Natural killer cell treated with Interleukin-12 subunit alpha and Interleukin-12 subunit beta and Interleukin-15 and Interleukin-18, amount 100 ng/mL, for 72 hours (primary cell): ENCODE data around the gene PTCRA. TPM values are rescaled to one million over a fixed set of nuclear protein-coding genes. Genes with fewer than 3 reads are reported as not detected.
"Not testable (repeated sequence)": the region's sequence is repeated elsewhere in the genome, so short reads cannot be mapped to it uniquely, and the experiment has no call there.

ENCODE experiments used
- ATAC-seq, 2 donors: fragments of 150-1000 bp; cut with Tn5 transposase in 1 of 2; sonication (Bioruptor Pico), chemical (Tn5 transposase) in 1 of 2; 2 replicates each; pipeline ENCODE4 v1.10.0; 2021
- DNase-seq: peaks from one replicate; pipeline ENCODE4 v3.0.0; 2022; ENCODE audit warnings: low spot score
- H3K27ac Mint-ChIP-seq, 2 donors: 1 replicate in 1 of 2; 2 replicates in 1 of 2; pipeline ENCODE4 v1.8.0; 2022; ENCODE audit warnings: mixed read lengths in 2 of 2, mild to moderate bottlenecking in 1 of 2, moderate library complexity in 1 of 2
- H3K27me3 Mint-ChIP-seq, 2 donors: 1 replicate in 1 of 2; 2 replicates in 1 of 2; pipeline ENCODE4 v1.8.0; 2022; ENCODE audit warnings: mixed read lengths in 2 of 2
- H3K36me3 Mint-ChIP-seq: one replicate; pipeline ENCODE4 v1.8.0; 2022; ENCODE audit warnings: mixed read lengths
- H3K4me1 Mint-ChIP-seq, 2 donors: 1 replicate in 1 of 2; 2 replicates in 1 of 2; pipeline ENCODE4 v1.8.0; 2022; ENCODE audit warnings: low read depth in 2 of 2, mixed read lengths in 2 of 2, mild to moderate bottlenecking in 1 of 2
- H3K4me3 Mint-ChIP-seq: one replicate; pipeline ENCODE4 v1.8.0; 2022; ENCODE audit warnings: mixed read lengths
- H3K9me3 Mint-ChIP-seq: 2 replicates; pipeline ENCODE4 v1.8.0; 2022; ENCODE audit warnings: mixed read lengths
- total RNA-seq, 2 donors: library from RNA; stranded (reverse); gene quantifications; one replicate each; pipeline ENCODE4 v1.2.3, GENCODE V29; 2022

Gene PTCRA, protein sequence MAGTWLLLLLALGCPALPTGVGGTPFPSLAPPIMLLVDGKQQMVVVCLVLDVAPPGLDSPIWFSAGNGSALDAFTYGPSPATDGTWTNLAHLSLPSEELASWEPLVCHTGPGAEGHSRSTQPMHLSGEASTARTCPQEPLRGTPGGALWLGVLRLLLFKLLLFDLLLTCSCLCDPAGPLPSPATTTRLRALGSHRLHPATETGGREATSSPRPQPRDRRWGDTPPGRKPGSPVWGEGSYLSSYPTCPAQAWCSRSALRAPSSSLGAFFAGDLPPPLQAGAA
- not detected for total RNA-seq

DNA sequence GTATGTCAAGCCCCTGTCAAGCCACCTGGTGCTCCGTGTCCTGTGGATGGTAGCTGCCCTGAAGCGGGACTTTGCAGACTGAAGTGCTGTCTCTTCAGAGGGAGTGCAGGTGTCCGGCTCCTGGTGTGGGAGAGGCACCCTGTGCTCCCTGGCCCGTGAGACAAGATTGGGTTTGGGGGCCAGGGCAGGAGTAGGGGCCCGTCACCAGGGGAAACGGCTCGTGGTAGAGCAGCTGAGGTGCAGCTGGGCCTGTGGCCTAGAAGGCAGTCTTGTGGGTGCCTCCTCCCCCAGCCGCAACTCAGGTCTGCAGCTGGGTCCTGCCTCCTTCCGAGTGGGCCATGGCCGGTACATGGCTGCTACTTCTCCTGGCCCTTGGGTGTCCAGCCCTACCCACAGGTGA, at the start of gene PTCRA:
TSS of gene PTCRA (plus strand) at position 322 of the 400 bp plus-strand sequence. CDS start at position 339, 17 bp downstream.
- H3K4me3 Mint-ChIP-seq = no peak within 1 kb of the TSS
- H3K4me1 Mint-ChIP-seq = no peaks in the 10 kb centered on the region
- H3K9me3 Mint-ChIP-seq = no peaks in the 10 kb centered on the region
- H3K27me3 Mint-ChIP-seq = peaks cover 0 to 7% of the 10 kb centered on the region in 2 donors
- no peaks in the 10 kb centered on the region for H3K36me3 Mint-ChIP-seq
- DNase-seq (no peak), ATAC-seq (peak; percentile 13 to 40)
- no peak within 1 kb of the TSS for H3K27ac Mint-ChIP-seq

DNA sequence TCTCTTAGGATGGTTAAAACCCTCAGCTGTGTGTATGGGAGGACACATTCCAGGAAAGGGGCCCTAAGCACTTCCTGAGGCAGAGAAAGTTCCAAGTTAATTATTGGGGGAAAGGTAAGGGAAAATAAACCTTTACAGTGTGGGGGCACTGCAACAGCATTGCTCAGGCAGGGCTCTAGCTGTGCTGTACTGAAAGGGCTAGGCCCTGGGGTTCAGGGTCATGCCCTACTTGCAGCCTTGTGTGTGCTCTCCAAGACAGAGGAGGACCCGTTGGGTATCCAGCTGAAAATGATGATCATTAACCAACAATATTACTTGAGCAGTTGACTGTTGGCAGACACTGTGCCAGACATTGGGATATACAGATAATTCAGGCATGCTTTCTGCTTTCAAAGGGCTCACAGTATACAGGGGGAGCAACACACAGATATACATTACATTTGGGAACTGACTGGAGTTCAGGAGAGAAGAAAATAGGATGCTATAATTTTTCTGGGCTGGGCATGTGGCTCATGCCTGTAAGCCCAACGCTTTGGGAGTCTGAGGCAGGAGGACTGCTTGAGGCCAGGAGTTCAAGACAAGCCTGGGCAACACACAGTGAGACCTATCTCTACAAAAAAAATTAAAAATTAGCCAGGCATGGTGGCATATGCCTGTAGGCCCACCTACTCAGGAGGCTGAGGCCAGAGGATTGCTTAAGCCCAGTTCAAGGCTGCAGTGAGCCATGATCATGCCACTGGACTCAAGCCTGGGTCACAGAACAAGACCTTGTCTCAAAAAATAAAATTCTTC, 45.5 kb upstream of the PTCRA start:
- H3K27me3 Mint-ChIP-seq = no peaks in the 10 kb centered on the region
- peak overlapping the region in 1 of 2 donors; percentile 79 for H3K27ac Mint-ChIP-seq
- no peak overlapping the region for H3K4me3 Mint-ChIP-seq
- DNase-seq (no peak), ATAC-seq (no peak)
- peaks cover 4% of the 10 kb centered on the region for H3K36me3 Mint-ChIP-seq
- no peaks in the 10 kb centered on the region for H3K4me1 Mint-ChIP-seq
- H3K9me3 Mint-ChIP-seq = no peaks in the 10 kb centered on the region

DNA sequence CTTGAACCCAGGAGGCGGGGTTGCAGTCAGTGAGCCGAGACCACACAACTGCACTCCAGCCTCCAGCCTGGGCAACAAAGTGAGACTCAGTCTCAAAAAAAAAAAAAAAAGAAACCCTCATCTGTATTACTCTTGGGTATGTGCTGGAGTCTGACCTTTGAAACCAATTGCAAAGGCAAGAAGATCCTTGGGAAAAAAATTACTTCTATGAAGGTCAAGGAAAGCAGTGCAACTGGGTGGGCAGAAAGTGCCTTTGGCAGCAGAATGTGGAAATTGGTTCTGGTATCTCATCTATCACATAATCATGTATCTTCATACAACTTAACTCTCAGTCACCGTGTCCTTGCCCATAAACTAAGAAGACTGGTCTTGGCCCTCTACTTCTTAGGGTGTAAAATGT, 44.1 kb upstream of the PTCRA start:
- Mint-ChIP-seq H3K27ac (peak overlapping the region in 1 of 2 donors; percentile 39), H3K4me3 (no peak overlapping the region), H3K4me1 (no peaks in the 10 kb centered on the region), H3K36me3 (peaks cover 3% of the 10 kb centered on the region), H3K9me3 (no peaks in the 10 kb centered on the region), H3K27me3 (no peaks in the 10 kb centered on the region)
- ATAC-seq = no peak
- no peak for DNase-seq

DNA sequence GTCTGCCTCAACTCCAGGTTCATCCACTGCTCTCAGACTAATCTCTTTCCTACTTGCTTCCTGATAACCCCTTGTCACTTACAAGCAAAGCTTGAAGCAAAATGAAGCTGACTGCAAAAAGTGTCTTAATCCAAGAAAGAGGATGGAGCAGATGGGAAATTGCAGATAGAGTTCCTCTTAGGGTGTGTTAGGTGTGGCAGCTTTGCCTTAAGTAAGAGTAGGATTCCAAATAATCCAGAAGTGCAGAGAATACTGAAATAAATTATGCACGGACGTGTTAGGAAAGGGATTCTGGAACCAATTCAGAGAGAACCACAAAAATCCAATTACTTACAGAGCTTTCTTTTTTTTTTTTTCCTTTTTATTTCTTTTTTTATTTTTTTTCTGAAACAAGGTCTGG, 42.5 kb upstream of the PTCRA start:
- H3K36me3 Mint-ChIP-seq = no peaks in the 10 kb centered on the region
- H3K9me3 Mint-ChIP-seq = no peaks in the 10 kb centered on the region
- DNase-seq (no peak), ATAC-seq (no peak)
- no peak overlapping the region for H3K4me3 Mint-ChIP-seq
- no peaks in the 10 kb centered on the region for H3K27me3 Mint-ChIP-seq
- no peaks in the 10 kb centered on the region for H3K4me1 Mint-ChIP-seq
- no peak overlapping the region for H3K27ac Mint-ChIP-seq

DNA sequence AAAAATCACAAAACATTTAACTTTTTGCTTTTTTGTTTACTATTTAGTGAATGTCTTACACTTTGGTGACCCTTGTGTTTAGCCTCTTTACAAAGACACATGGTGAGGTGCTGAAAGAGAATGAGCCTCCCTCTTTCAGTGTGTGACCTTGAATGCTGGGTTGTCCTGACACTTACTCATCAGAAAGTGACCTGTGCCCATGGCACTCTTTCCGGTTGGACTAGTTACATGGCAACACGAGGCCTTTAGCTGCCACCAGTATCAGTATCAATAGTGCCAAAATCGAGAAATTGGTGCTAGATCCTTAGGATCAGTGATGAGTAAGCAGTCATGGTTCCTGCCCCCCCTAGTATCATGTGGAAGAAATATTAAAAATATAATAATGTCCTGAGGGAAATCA, 38.2 kb upstream of the PTCRA start:
- Mint-ChIP-seq H3K4me3 (no peak overlapping the region), H3K27me3 (no peaks in the 10 kb centered on the region), H3K27ac (peak overlapping the region; percentile 37 to 68), H3K4me1 (peaks cover 7 to 13% of the 10 kb centered on the region in 2 donors), H3K36me3 (peaks cover 7% of the 10 kb centered on the region), H3K9me3 (no peaks in the 10 kb centered on the region)
- no peak for DNase-seq
- no peak for ATAC-seq

DNA sequence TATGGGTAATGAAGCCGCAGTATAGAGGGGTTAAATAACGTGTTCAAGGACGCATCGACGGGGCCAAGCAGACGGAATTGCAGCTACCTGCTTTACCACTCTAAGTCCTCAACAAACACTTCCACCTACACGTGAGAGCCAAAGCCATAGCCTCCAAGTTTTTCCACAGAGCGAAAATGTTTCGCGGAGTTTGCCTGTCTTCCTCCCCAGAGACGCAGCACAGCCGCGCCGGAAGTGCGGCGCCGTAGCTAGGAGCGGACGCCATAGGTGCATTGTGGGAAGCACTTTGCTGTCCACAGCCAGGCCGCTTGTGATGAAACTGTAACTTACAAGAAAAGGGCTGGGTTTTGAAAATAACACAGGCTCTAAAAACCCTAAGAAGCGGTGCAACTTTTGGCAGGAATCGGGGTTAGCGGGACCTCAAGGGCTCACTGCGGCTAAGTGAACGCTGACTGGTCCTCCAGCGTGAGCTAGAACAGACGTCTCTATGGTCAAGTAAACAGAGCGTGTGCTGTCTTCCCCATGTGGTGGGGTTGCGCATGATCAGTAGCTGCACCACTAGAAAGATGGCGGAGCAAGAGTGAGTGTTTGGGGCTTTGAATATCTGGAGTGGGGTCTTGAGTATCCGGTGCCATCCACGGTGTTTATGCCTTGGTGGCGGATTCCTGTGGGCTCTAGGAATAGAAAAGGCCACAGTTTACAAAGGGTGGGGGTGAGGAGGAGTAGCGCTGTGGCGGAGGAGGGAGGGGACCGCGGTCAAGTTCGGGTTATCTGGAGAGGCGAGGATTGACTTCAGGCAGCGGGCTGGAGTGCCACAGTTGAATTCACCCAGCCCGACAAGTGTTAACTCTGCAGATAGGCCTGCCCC, 36.2 kb upstream of the PTCRA start, which contains the start of gene RPL7L1:
TSS of gene RPL7L1 (plus strand) at position 245 of the 868 bp plus-strand sequence. CDS start at position 540, 295 bp downstream.
- H3K4me3 Mint-ChIP-seq = peak within 1 kb of the TSS; percentile 94
- peak; percentile 88 for DNase-seq
- H3K27ac Mint-ChIP-seq = peak within 1 kb of the TSS; percentile 98 to 99
- H3K36me3 Mint-ChIP-seq = peaks cover 24% of the 10 kb centered on the region
- no peaks in the 10 kb centered on the region for H3K27me3 Mint-ChIP-seq
- peak; percentile 98 for ATAC-seq
- no peaks in the 10 kb centered on the region for H3K9me3 Mint-ChIP-seq
- peaks cover 18 to 20% of the 10 kb centered on the region in 2 donors for H3K4me1 Mint-ChIP-seq

DNA sequence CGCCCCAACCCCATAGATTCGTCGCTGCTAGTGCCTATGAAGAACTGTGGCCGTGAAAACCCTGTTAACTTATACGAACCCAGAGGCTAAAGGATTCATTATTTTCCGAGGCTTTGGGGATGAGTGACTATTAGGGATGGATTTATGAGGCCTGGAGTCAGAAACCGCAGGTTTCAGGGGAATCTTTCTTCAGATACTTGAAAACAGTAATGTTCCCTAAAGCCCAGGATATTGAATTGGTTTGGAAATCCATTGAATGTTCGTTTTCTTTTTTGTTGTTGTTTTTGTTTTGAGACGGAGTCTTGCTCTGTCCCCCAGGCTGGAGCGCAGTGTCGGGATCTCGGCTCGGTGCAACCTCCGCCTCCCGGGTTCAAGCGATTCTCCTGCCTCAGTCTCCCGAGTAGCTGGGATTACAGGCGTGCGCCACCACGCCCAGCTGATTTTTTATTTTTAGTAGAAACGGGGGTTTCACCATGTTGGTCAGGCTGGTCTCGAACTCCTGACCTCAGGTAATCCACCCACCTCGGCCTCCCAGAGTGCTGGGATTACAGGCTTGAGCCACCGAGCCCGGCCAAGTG, 35.5 kb upstream of the PTCRA start:
- not testable (repeated sequence) for DNase-seq, H3K9me3 Mint-ChIP-seq, H3K27me3 Mint-ChIP-seq, ATAC-seq
- Mint-ChIP-seq H3K4me1 (peaks cover 18 to 20% of the 10 kb centered on the region in 2 donors), H3K36me3 (peaks cover 26% of the 10 kb centered on the region), H3K27ac (peak overlapping the region; percentile 98 to 99), H3K4me3 (peak overlapping the region; percentile 94)

DNA sequence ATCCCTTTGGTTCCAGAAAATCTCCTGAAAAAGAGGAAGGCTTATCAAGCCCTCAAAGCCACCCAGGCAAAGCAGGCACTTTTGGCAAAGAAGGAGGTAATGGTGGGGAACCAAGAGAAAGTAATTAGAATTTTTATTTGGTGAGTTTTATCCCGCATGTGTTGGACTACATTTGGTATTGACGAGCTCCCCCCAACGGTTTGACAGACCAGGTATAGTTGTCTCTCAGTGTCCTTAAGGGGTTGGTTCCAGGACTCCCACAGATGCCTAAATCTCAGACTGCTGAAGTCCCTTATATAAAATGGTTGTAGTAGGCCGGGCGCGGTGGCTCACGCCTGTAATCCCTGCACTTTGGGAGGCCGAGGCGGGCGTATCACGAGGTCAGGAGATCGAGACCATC, 35.0 kb upstream of the PTCRA start:
- ATAC-seq = not testable (repeated sequence)
- peaks cover 28% of the 10 kb centered on the region for H3K36me3 Mint-ChIP-seq

DNA sequence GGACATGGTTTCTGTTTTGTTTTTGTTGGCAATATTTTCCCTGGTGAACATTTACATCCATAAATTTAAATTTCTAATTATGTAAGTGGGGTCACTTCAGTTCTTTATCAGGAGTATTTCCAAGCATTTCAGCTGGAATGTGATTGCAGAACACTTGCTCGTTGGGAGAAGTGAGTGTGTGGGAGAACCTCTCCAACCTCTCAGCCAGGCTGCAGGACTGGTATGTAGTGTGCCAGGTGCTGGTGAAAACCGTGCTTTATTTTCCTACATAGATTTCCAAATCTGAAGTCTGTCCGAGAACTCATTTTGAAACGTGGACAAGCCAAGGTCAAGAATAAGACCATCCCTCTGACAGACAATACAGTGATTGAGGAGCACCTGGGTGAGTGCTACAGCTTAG, 30.2 kb upstream of the PTCRA start:
- no peak overlapping the region for H3K27ac Mint-ChIP-seq
- H3K36me3 Mint-ChIP-seq = peaks cover 26% of the 10 kb centered on the region
- peaks cover 7 to 23% of the 10 kb centered on the region in 2 donors for H3K4me1 Mint-ChIP-seq

More for the DNA sequence above, 35.0 kb upstream of the PTCRA start:
- DNase-seq, H3K9me3 Mint-ChIP-seq, H3K27me3 Mint-ChIP-seq: not testable (repeated sequence)
- peak overlapping the region; percentile 94 for H3K4me3 Mint-ChIP-seq
- peaks cover 18 to 20% of the 10 kb centered on the region in 2 donors for H3K4me1 Mint-ChIP-seq
- H3K27ac Mint-ChIP-seq = peak overlapping the region; percentile 98 to 99

DNA sequence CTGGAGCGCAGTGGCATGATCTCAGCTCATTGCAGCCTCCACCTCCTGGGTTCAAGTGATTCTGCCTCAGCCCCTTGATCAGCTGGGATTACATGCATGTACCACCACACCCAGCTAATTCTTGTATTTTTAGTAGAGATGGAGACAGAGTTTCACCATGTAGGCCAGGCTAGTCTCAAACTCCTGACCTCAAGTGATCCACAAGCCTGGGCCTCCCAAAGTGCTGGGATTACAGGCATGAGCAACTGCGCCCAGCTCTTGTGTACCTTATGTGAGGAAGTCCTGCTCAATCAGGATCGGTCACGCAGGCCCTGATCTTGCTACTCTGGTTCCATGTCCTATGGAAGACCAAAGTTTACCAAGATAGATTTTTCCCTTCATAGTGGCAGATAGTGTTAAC, 27.7 kb upstream of the PTCRA start:
- not testable (repeated sequence) for H3K27me3 Mint-ChIP-seq, DNase-seq, H3K9me3 Mint-ChIP-seq, H3K27ac Mint-ChIP-seq, H3K4me3 Mint-ChIP-seq, ATAC-seq
- Mint-ChIP-seq H3K36me3 (peaks cover 23% of the 10 kb centered on the region), H3K4me1 (peaks cover 16 to 30% of the 10 kb centered on the region in 2 donors)

More for the DNA sequence above, 30.2 kb upstream of the PTCRA start:
- ATAC-seq = no peak
- Mint-ChIP-seq H3K27me3 (no peaks in the 10 kb centered on the region), H3K4me3 (no peak overlapping the region), H3K9me3 (no peaks in the 10 kb centered on the region)
- no peak for DNase-seq

DNA sequence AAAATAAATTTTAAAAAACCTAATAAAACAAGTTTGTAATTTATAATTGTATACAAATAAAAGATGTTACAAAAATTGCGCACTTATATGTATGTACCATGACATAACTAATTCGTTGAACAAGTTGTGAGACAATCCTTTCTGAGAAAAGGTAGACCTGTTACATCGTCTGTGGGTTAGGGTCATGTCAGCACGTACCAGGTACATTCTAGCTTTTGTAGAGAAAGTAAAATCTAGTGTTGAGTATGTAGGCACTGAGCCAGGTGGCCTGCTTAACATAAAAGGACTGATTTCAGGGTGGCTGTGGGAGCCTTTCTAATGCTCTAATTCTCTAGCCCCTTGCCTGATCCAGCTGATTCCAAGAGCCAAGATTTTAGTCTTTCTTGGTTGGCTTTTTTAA, 26.0 kb upstream of the PTCRA start:
- H3K9me3 Mint-ChIP-seq = no peaks in the 10 kb centered on the region

DNA sequence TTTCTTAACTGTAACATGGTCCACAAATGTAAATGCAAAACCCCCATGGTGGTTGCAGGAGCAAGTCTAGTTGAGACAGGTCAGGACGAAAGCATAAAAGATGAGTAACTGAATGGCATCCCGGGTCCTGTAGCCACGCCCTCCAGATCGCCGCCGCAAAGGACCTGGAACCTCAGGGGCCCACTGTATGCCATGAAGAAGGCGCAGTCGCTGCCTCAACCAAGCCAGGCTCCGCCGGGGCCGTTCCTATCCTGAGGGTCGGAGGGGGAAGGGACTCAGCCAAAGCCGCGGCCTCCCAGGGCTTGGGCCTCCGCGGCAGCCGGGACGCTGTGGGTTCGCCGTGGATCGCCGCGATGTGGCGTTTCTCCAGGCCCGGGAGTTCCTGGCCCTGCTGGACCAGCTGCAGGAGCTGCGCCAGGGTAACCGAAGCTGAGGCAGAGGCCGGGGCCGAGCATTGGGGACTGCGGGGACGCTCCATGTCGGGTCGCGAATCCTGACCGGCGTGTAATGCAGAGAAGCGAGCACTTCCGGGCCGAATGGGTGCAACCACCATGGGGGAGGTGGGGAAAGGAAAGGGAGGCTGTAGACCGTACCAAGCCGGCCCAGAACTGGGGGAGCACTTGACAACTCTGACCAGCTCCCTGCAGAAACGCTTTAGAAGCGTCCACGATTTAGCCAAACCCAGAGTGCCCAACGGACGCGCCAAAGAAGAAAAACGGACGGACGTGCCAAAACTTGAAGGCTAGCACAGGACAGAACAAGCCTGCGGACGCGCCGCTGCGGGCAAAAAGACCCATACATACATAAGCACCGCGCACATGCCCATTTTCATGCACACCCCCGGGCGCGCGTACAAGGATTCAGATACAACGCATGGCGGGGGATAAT, 25.3 kb upstream of the PTCRA start:
- H3K9me3 Mint-ChIP-seq = no peaks in the 10 kb centered on the region
- peak; percentile 98 for ATAC-seq
- peak overlapping the region; percentile 91 to 96 for H3K27ac Mint-ChIP-seq
- peaks cover 12 to 25% of the 10 kb centered on the region in 2 donors for H3K4me1 Mint-ChIP-seq
- H3K4me3 Mint-ChIP-seq = peak overlapping the region; percentile 90
- peak; percentile 94 for DNase-seq
- H3K36me3 Mint-ChIP-seq = peaks cover 8% of the 10 kb centered on the region
- H3K27me3 Mint-ChIP-seq = no peaks in the 10 kb centered on the region

More for the DNA sequence above, 26.0 kb upstream of the PTCRA start:
- Mint-ChIP-seq H3K4me3 (peak overlapping the region; percentile 90), H3K27me3 (no peaks in the 10 kb centered on the region), H3K27ac (peak overlapping the region; percentile 91 to 96), H3K4me1 (peaks cover 12 to 25% of the 10 kb centered on the region in 2 donors), H3K36me3 (peaks cover 8% of the 10 kb centered on the region)
- no peak for ATAC-seq
- DNase-seq = no peak
